CD4-positive, alpha-beta memory T cell (primary cell): Measurements from ENCODE around the gene METTL1. TPM values are rescaled to one million over a fixed set of nuclear protein-coding genes. Genes with fewer than 3 reads are reported as not detected.

Source experiments
- CTCF ChIA-PET: fragments of 350-600 bp; sonication (Branson Sonifier 250); formaldehyde crosslinking; loops from one replicate; lab custom pipeline; 2021; ENCODE audit warnings: inconsistent platforms; ENCODE audit not compliant: partially characterized antibody; lab: Charles Lee
- POLR2A ChIA-PET: fragments of 350-600 bp; sonication (Branson Sonifier 250); formaldehyde crosslinking; loops from one replicate; lab custom pipeline; 2021; ENCODE audit not compliant: partially characterized antibody; lab: Charles Lee
- DNase-seq, 5 donors: peaks; one replicate each; pipeline versions ENCODE4 v3.0.0 to v3.0.0-alpha.2; 2020 to 2022; ENCODE audit warnings: mixed read lengths in 1 of 5
- H3K27ac ChIP-seq: one replicate; pipeline ENCODE4 v1.7.0; 2013; ENCODE audit warnings: low read depth, low read length
- H3K27me3 ChIP-seq: 2 replicates; pipeline ENCODE4 v1.7.0; 2013; ENCODE audit warnings: mild to moderate bottlenecking, low read length, moderate library complexity; ENCODE audit not compliant: insufficient read depth
- H3K36me3 ChIP-seq: 2 replicates; pipeline ENCODE4 v1.7.0; 2013; ENCODE audit warnings: mild to moderate bottlenecking, low read length, moderate library complexity; ENCODE audit not compliant: insufficient read depth
- H3K4me1 ChIP-seq: 2 replicates; pipeline ENCODE4 v1.7.0; 2013; ENCODE audit warnings: mild to moderate bottlenecking, low read length, moderate library complexity; ENCODE audit not compliant: insufficient read depth
- H3K4me3 ChIP-seq, 2 donors: one replicate each; pipeline ENCODE4 v1.7.0; 2013; ENCODE audit warnings: low read length in 2 of 2, mild to moderate bottlenecking in 1 of 2
- H3K9me3 ChIP-seq, 2 donors: one replicate each; pipeline ENCODE4 v1.7.0; 2013; ENCODE audit warnings: low read length in 2 of 2, control low read depth in 1 of 2; ENCODE audit not compliant: control insufficient read depth in 1 of 2
- H3K27ac Mint-ChIP-seq, 7 donors: one replicate each; pipeline ENCODE4 v1.8.0; 2020 to 2021; ENCODE audit warnings: mixed read lengths in 7 of 7, mild to moderate bottlenecking in 6 of 7, inconsistent platforms in 3 of 7, moderate library complexity in 3 of 7
- H3K27me3 Mint-ChIP-seq, 2 donors: one replicate each; pipeline ENCODE4 v1.8.0; 2020 to 2021; ENCODE audit warnings: mixed read lengths in 2 of 2
- H3K36me3 Mint-ChIP-seq, 2 donors: one replicate each; pipeline ENCODE4 v1.8.0; 2020 to 2021; ENCODE audit warnings: mixed read lengths in 2 of 2, inconsistent platforms in 1 of 2, mild to moderate bottlenecking in 1 of 2
- H3K4me1 Mint-ChIP-seq, 4 donors: one replicate each; pipeline ENCODE4 v1.8.0; 2020 to 2021; ENCODE audit warnings: mixed read lengths in 4 of 4, mild to moderate bottlenecking in 1 of 4
- H3K4me3 Mint-ChIP-seq, 8 donors: one replicate each; pipeline ENCODE4 v1.8.0; 2020 to 2021; ENCODE audit warnings: mixed read lengths in 8 of 8, mild to moderate bottlenecking in 7 of 8, moderate library complexity in 6 of 8, inconsistent platforms in 3 of 8
- H3K9me3 Mint-ChIP-seq, 8 donors: one replicate each; pipeline ENCODE4 v1.8.0; 2020 to 2021; ENCODE audit warnings: mixed read lengths in 8 of 8, mild to moderate bottlenecking in 5 of 8, inconsistent platforms in 3 of 8, moderate library complexity in 1 of 8
- intact Hi-C: fragments of 100-400 bp; cut with micrococcal nuclease; formaldehyde crosslinking; loops from one replicate; pipeline ENCODE4 v1.15.1; 2023
- polyA plus RNA-seq, 2 donors: library from polyadenylated mRNA; unstranded; fragments of 300-500 nt; fragmentation: Illumina TruSeq; gene quantifications; one replicate each; pipeline ENCODE4 v1.2.3, GENCODE V29; 2021
- total RNA-seq, 2 experiments: library from RNA; stranded (reverse); gene quantifications; one replicate each; pipeline ENCODE4 v1.2.3, GENCODE V29; 2021

METTL1 gene
- total and polyA plus RNA-seq, 4 experiments from 2014 or later, result 9.9 to 19.1 (median 13.6) TPM

DNA sequence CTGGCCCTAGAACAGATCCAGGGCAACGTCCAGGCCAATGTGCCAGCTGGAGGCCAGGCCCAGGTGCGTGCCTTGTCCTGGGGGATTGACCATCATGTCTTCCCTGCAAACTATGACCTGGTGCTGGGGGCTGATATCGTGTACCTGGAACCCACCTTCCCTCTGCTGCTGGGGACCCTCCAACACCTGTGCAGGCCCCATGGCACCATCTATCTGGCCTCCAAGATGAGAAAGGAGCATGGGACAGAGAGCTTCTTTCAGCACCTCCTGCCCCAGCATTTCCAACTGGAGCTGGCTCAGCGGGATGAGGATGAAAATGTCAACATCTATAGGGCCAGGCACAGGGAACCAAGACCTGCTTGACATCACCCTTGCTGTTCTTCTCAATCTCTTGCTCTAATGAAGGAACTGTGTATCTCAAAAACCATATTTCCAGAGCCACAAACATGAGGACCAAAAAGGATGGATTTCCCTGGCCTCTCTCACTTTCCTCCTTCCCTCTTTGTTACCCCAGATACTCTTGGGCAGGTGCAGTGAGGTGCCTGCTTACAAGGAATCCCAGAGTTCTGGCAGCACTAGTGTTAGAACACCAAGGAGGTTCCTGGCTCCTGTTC is 8.5 kb upstream of the METTL1 start:
- Mint-ChIP-seq H3K9me3 (peaks cover 0 to 4% (median 0%) of the 10 kb centered on the region in 8 donors), H3K27ac (peak overlapping the region; percentile 93 to 100 (median 99)), H3K4me3 (peak overlapping the region in 6 of 8 donors; percentile 21 to 100 (median 76)), H3K27me3 (no peaks in the 10 kb centered on the region), H3K4me1 (peaks cover 42 to 67% (median 54%) of the 10 kb centered on the region in 4 donors), H3K36me3 (peaks cover 9 to 17% of the 10 kb centered on the region in 2 donors)
- Histone ChIP-seq H3K27me3 (no peaks in the 10 kb centered on the region), H3K4me3 (no peak overlapping the region), H3K27ac (peak overlapping the region; percentile 52), H3K9me3 (no peaks in the 10 kb centered on the region), H3K36me3 (peaks cover under 1% of the 10 kb centered on the region), H3K4me1 (peaks cover 59% of the 10 kb centered on the region)
- CTCF ChIA-PET, result interaction anchor here (1.1 to 7.8 kb wide), 9 partner anchors 7 to 124 kb away, joined by 3 to 64 read pairs (median 17); partner anchors contain the start of genes CTDSP2, CYP27B1, EEF1AKMT3 and METTL1
- intact Hi-C loops, result no loop called here
- no peak for DNase-seq
- POLR2A ChIA-PET, result interaction anchor here (0.6 to 7.0 kb wide), 6 partner anchors 14 to 124 kb away, joined by 3 to 45 read pairs (median 10); partner anchors contain the start of genes CYP27B1, MARCHF9 and TSPAN31

DNA sequence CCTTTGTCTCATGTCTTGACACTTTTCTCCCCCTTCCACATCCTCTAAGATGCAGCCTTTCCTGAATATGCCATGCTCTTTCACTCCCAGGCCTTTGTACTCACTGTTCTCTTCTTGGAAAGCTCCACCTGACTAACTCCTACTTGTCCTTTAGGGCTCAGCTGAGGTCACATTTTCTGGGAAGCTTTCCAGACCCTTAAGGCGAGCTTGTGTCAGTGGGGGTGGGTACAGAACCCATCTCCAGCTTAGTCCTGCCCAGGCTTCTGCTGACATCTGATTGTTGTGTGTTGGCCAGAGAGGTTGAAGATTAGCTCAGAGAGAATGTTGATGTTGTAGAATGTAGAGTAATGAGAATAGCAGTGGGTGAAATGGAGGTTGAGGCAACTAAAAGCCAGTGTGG is 7.8 kb upstream of the METTL1 start:
- Histone ChIP-seq H3K4me3 (no peak overlapping the region), H3K36me3 (no peaks in the 10 kb centered on the region), H3K27me3 (no peaks in the 10 kb centered on the region), H3K9me3 (no peaks in the 10 kb centered on the region), H3K4me1 (peaks cover 59% of the 10 kb centered on the region), H3K27ac (peak overlapping the region; percentile 52)
- intact Hi-C loops, result no loop called here
- POLR2A ChIA-PET, result interaction anchor here (0.6 to 7.0 kb wide), 5 partner anchors 14 to 125 kb away, joined by 3 to 45 read pairs (median 12); partner anchors contain the start of genes CDK4, CYP27B1 and MARCHF9
- H3K36me3 Mint-ChIP-seq, result peaks cover 9 to 17% of the 10 kb centered on the region in 2 donors
- CTCF ChIA-PET, result interaction anchor here (0.8 to 7.8 kb wide), 9 partner anchors 13 to 125 kb away, joined by 3 to 64 read pairs (median 6); partner anchors contain the start of genes AVIL and CYP27B1
- no peak for DNase-seq
- peak overlapping the region; percentile 76 to 99 (median 91) for H3K27ac Mint-ChIP-seq
- peaks cover 0 to 4% (median 0%) of the 10 kb centered on the region in 8 donors for H3K9me3 Mint-ChIP-seq
- no peaks in the 10 kb centered on the region for H3K27me3 Mint-ChIP-seq
- H3K4me3 Mint-ChIP-seq, result peak overlapping the region in 4 of 8 donors; percentile 10 to 51 (median 27)
- H3K4me1 Mint-ChIP-seq, result peaks cover 42 to 67% (median 54%) of the 10 kb centered on the region in 4 donors

DNA sequence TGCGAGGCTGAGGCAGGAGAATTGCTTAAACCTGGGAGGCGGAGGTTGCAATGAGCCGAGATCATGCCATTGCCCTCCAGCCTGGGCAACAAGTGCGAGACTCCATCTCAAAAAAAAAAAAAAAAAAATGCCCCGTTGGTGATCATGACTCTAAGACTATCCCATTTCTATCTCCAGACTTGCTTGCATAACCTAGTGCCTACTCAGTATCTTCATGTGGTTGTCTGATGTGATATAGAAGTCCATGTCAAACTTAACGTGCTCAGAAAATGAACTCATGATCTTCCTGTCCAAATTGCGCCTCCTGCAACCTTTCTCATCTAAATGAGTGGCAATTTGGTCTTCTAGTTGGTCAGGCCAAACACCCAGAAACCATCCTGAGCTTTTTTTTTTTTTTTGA is 6.0 kb upstream of the METTL1 start:
- Mint-ChIP-seq H3K9me3 (peaks cover 0 to 4% (median 0%) of the 10 kb centered on the region in 8 donors), H3K36me3 (peaks cover 9 to 10% of the 10 kb centered on the region in 2 donors), H3K27me3 (no peaks in the 10 kb centered on the region), H3K4me3 (peak overlapping the region in 2 of 8 donors; percentile 36 to 52), H3K4me1 (peaks cover 36 to 64% (median 48%) of the 10 kb centered on the region in 4 donors), H3K27ac (peak overlapping the region in 4 of 7 donors; percentile 21 to 83 (median 40))
- no peak for DNase-seq
- Histone ChIP-seq H3K4me1 (peaks cover 54% of the 10 kb centered on the region), H3K36me3 (no peaks in the 10 kb centered on the region), H3K27me3 (no peaks in the 10 kb centered on the region), H3K9me3 (no peaks in the 10 kb centered on the region), H3K27ac (no peak overlapping the region), H3K4me3 (no peak overlapping the region)
- POLR2A ChIA-PET, result interaction anchor here (1.3 kb wide), 1 partner anchor 21 kb away, joined by 3 read pairs; no protein-coding TSS in a partner anchor
- intact Hi-C loops, result no loop called here
- CTCF ChIA-PET, result interaction anchor here (1.2 to 7.8 kb wide), 6 partner anchors 12 to 128 kb away, joined by 3 to 64 read pairs (median 6); no protein-coding TSS in a partner anchor

DNA sequence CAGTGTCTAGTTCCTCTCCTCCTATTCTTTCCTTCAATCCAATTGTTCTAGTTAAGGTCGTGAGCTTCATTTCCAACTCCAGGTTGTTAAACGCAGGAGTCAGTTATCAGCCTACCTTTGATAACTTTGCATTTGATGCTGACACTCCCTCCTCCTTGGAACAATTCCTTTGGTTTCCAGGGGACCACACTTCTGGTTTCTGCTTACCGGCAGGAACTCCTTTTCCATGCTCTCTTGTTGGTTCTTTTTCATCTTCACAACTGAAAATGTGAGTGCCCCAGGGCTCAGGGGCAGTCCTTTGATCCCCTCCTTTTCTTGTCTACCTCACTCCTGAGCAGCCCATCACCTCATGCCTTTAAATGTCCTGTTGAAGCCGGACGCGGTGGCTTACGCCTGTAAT is 5.5 kb upstream of the METTL1 start:
- H3K4me3 Mint-ChIP-seq, result no peak overlapping the region
- CTCF ChIA-PET, result interaction anchor here (0.7 to 1.5 kb wide), 2 partner anchors 18 to 21 kb away, joined by 3 to 6 read pairs; no protein-coding TSS in a partner anchor
- H3K4me1 Mint-ChIP-seq, result peaks cover 33 to 61% (median 45%) of the 10 kb centered on the region in 4 donors

DNA sequence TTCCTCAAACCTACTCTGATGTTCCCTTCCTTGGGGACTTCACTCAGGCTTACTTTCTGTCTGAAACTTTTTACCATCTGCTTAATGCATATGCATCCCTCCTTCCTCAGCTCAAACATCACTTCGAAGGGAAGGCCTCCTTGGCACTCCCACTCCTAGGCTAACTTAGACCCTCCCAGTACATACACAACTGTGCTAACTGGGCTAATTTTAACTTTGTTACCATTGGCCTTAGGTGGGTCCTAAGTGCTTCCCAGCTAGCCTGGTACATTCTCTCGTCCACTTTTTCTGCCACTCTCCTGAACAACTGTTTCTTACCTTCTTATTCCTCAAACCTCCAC is 4.3 kb upstream of the METTL1 start:
- H3K9me3 Mint-ChIP-seq, result no peaks in the 10 kb centered on the region

More for the DNA sequence above, 5.5 kb upstream of the METTL1 start:
- no peaks in the 10 kb centered on the region for H3K27me3 ChIP-seq
- Mint-ChIP-seq H3K27ac (peak overlapping the region in 1 of 7 donors; percentile 35), H3K27me3 (no peaks in the 10 kb centered on the region), H3K36me3 (peaks cover 6 to 9% of the 10 kb centered on the region in 2 donors), H3K9me3 (no peaks in the 10 kb centered on the region)
- DNase-seq, result no peak
- POLR2A ChIA-PET, result no interaction called here
- H3K27ac ChIP-seq, result no peak overlapping the region
- H3K4me3 ChIP-seq, result no peak overlapping the region
- intact Hi-C loops, result no loop called here
- H3K36me3 ChIP-seq, result no peaks in the 10 kb centered on the region
- H3K9me3 ChIP-seq, result no peaks in the 10 kb centered on the region
- peaks cover 57% of the 10 kb centered on the region for H3K4me1 ChIP-seq

DNA sequence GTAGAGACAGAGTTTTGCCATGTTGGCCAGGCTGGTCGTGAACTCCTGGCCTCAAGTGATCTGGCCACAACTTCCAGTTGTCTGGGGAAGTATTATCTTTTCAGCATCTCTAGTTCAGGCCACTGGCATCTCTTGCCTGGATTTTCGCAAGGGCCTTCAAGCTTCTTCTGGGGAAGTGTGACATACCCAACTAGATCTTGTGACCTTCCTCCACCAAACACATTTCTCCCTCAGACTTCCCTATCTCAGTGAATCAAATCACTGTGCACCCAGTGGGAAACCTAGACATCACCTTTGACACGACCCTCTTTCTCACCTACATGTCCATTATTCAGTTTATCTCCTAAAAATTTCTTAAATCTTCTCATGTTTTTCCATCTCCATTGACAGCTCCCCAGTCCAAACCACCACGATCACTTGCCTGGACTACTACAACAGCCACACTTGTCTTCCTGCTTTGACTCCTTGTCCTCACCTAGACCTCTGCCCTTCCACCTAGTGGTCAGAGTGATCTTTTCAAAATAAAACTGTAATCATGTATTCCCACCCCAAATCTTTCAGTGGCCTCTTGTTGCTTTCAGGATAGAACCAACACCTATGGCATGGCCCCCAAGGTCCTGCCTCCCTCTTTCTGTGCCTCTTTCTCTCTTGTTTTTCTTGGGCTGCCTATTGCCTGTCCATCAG is 3.8 kb upstream of the METTL1 start:
- H3K4me3 Mint-ChIP-seq, result peak overlapping the region in 5 of 8 donors; percentile 0 to 27 (median 6)
- no peak overlapping the region for H3K27ac ChIP-seq
- no peak for DNase-seq
- H3K4me1 Mint-ChIP-seq, result peaks cover 29 to 54% (median 41%) of the 10 kb centered on the region in 4 donors
- peaks cover 9 to 14% of the 10 kb centered on the region in 2 donors for H3K36me3 Mint-ChIP-seq
- ChIA-PET CTCF (interaction anchor here (0.7 to 3.9 kb wide), 6 partner anchors 7 to 173 kb away, joined by 3 to 38 read pairs (median 6); partner anchors contain the start of gene TSFM), POLR2A (interaction anchor here (1.0 kb wide), 2 partner anchors 9 to 19 kb away, joined by 3 to 4 read pairs; partner anchors contain the start of gene CYP27B1)
- no peaks in the 10 kb centered on the region for H3K36me3 ChIP-seq
- no peaks in the 10 kb centered on the region for H3K9me3 Mint-ChIP-seq
- peak overlapping the region in 3 of 7 donors; percentile 3 to 77 (median 48) for H3K27ac Mint-ChIP-seq
- H3K27me3 Mint-ChIP-seq, result peaks cover 0 to 2% of the 10 kb centered on the region in 2 donors
- intact Hi-C loops, result no loop called here
- no peaks in the 10 kb centered on the region for H3K27me3 ChIP-seq
- peaks cover 52% of the 10 kb centered on the region for H3K4me1 ChIP-seq
- H3K9me3 ChIP-seq, result no peaks in the 10 kb centered on the region
- no peak overlapping the region for H3K4me3 ChIP-seq

More for the DNA sequence above, 4.3 kb upstream of the METTL1 start:
- Histone ChIP-seq H3K4me3 (no peak overlapping the region), H3K27me3 (no peaks in the 10 kb centered on the region), H3K36me3 (no peaks in the 10 kb centered on the region), H3K4me1 (peaks cover 52% of the 10 kb centered on the region), H3K27ac (no peak overlapping the region), H3K9me3 (no peaks in the 10 kb centered on the region)
- no peak for DNase-seq
- peak overlapping the region in 2 of 8 donors; percentile 0 to 3 for H3K4me3 Mint-ChIP-seq
- peak overlapping the region in 2 of 7 donors; percentile 37 to 51 for H3K27ac Mint-ChIP-seq
- ChIA-PET POLR2A (interaction anchor here (1.0 kb wide), 1 partner anchor 10 kb away, joined by 4 read pairs; the partner anchor contains the start of gene CYP27B1), CTCF (interaction anchor here (1.5 to 2.9 kb wide), 3 partner anchors 17 to 20 kb away, joined by 6 to 15 read pairs (median 10); no protein-coding TSS in a partner anchor)
- peaks cover 29 to 59% (median 42%) of the 10 kb centered on the region in 4 donors for H3K4me1 Mint-ChIP-seq
- intact Hi-C loops, result no loop called here
- H3K36me3 Mint-ChIP-seq, result peaks cover 9 to 14% of the 10 kb centered on the region in 2 donors
- peaks cover 0 to 2% of the 10 kb centered on the region in 2 donors for H3K27me3 Mint-ChIP-seq
